ENCODE results near the gene FOLR2.

FOLR2 gene

DNA sequence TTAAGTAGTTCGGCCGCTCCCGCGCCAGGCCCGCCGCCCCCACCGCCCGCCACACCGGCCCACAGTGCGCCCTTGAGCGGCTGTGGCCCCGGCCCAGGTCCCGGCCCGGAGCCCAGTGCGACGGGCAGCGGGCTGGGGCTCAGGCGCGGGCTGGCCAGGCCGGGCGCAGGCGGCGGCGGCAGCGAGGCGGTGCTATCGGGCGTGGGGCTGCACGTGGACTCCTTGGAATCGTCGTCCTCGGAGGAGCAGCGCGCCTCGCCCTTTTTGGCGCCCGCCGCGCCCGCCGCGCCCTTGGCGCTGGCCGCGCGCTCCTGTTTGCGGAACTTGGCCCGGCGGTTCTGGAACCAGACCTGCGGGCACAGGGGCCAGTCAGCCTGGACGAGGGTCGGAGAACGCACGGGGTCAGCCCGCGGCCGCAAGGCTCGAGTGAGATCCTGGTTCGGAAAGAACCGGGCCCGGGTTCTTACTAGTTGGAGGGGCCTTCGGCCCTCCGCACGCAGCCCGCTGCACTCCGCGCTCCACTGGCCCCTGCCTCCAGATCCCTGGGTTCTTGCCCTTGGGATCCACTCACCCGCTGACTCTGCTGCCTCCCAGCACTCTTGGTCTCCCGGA, 23.4 kb downstream of the FOLR2 start:
- no peak for DNase-seq (ENCODE audit: insufficient read length, low spot score)
- FAIRE-seq, result no peak

DNA sequence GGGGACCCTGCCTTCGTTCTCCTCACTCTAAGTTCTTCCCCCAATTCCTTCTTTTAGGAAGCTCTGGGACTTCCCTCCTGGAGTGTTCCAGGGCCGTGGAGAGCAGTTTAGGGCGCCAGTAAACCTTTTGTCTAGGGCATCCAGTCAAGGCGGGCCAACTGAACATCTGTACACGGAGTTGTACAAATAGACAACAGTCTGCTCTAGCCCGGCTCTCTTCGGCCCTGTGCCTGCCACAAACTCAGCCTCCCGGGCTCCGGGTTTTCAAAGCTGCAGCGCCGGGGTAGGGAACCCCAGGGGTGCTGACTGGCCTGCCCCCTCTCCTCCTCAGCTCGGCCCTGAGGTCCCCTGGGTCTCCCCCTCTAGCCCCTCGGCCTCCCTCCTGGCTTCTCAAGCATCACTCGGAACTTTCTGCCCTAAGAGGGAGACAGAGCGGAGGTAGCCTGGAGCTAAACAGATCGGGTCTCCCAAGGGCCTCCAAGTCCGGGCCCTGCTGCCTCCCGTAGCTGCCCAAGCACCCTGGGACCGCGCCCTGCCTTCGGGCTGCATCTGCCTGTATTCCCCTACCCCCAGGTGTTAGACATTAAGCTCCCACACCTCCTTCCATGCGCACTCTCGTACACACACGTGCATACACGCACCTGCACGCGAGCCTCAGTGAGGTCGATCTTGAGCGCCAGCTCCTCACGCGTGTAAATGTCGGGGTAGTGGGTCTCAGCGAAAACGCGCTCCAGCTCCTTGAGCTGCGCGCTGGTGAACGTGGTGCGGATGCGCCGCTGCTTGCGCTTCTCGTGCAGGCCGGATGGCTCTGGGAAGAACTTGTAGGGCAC, 24.1 kb downstream of the FOLR2 start:
- DNase-seq (ENCODE audit: insufficient read length, low spot score), result no peak
- FAIRE-seq, result no peak

DNA sequence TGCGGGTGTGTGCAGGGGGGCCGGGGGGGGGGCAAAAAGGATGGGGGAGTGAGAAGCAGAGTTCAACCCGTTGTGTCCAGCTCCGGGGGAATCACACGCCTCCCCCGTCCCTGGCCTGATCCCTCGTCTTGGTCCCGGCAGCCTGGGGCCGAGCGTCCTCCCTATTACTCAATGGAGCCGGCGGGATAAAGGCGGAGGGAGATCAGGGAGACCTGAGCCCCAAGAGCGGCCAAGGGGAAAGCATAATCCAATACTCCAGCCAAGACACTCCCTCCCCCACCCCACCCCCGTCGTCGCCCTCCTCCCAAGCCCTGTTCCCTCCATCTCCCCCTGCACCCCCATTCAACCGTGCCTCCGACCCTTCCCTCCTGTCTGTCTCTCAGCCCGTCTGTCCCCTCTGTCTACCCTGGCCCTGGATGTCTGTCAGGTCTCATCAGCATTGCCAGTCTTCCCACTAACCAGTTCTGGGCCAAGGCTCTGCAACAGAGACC, 24.7 kb downstream of the FOLR2 start:
- DNase-seq (ENCODE audit: insufficient read length, low spot score), result no peak
- FAIRE-seq, result no peak

DNA sequence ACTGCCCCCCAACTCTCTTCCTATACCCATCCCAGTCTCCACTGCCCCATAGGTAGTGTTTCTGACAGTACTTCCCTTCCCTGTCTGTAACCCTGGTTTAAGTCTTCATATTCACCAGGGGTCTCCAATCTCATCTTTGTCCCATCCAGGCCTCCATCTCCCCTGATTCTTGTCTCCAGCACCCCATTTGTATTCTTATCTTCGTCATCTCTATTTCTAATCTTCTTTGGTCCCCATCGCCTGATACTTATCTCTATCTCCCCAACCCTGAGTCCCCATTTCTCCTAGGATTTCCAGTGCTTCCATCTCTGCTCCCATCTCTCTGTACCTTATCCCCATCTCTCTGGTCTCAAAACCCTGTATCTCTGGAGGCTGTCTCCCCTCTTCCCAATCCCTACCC, 25.5 kb downstream of the FOLR2 start:
- FAIRE-seq, result no peak
- DNase-seq (ENCODE audit: insufficient read length, low spot score), result no peak

DNA sequence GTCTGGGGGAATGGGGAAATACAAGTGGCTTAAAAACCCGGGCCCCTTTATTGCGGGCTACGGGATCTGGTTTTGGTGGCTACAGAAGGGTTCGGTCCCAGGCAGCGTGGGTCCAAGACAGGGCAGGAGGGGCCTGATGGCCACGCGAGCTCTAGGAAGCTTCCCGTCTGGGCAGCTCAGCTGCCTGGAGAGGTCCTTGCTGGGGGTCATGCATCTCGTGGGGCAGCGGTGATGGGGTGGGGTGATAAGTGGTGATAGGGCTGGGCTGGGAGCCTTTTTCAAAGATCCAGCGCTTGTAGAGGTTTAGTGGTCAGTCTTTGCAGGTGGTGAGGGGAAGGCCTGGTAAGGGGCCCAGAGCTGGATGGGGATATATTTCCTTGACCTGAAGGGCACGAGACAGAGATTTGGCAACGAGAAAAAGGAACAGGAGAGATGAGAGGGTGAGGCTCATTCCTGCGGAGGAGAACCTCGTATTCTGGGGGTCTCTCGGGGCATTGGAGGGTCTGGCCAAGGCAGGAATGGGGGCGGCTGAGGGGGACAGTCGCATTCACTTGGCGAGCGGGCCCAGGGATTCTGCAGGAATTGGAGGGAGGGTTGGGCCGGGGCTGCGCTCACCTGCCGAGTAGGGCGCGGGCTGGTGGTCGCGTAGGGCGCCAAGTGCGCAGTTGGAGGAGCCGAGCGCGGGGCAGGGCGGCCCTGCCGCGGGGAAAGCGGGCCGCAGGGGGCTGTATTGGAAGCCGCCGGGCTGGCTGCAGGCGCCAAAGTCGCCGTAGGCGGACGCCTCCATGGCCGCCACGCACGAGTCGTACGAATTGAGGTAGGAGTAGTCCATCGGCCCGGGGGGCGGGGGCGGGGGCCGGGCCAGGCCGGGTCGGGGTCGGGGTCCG, 26.8 kb downstream of the FOLR2 start:
- FAIRE-seq (no peak), DNase-seq (ENCODE audit: insufficient read length, low spot score) (no peak)

DNA sequence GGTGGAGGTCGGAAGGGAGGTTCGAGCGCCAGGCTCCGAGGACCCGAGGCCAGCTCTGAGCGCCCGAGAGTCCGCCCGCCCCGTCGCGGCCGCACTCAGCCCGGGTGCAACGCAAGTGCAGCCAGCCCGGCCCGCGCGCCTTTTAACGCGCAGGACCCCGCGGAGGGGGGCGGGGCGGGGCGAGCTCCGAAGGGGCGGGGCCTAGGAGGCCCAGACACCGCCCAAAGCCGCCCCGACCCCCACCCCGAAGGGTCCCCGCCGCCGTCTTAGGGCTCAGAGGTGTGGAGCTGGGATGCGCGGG, 27.4 kb downstream of the FOLR2 start, which contains the start of gene PHOX2A:
PHOX2A (minus strand) TSS at position 117 of the 301 bp plus-strand sequence. CDS start 172 bp downstream, outside the sequence.
- FAIRE-seq (no peak), DNase-seq (ENCODE audit: insufficient read length, low spot score) (no peak)

DNA sequence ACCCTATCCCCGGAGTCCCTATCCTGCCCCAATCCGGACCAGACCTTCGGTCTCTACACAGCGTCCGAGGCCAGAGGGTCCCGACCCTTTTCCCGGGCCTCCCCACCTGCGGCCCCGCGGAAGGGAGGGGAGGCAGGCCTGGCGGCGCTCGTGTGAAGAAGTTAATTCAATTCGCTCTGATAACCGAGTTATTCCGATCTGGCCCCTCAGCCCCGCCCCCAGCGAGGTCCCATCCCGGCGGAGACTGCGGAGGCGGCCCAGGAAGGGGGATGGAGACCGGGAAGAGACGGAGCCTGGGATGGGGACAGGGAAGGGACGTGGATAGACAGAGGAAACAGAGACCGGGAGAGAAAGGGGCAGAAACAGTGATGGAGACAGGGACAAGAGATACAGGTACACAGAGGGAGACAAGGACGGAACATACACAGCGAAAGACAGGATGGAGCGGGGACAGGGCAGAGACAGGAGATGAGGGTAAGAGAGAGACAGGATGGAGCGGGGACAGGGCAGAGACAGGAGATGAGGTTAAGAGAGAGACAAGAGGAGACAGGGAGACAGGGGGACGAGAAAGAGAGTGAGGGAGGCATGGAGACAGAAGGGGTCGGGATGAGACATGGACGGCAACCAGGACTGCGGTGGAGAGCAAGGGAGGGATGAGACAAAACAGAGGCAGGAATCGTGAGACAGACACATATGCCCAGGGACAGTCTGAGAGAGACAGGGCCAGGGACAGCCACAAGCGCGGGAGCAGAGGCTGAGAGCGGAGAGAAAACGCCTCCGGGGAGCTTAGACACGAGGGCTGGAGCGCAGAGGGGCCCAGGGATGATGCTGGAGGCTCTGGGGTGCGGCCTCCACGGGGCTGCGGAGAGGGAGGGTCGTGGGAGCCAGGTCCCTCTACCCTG, 28.0 kb downstream of the FOLR2 start:
- peak; percentile 38 for FAIRE-seq
- DNase-seq (ENCODE audit: insufficient read length, low spot score), result no peak

DNA sequence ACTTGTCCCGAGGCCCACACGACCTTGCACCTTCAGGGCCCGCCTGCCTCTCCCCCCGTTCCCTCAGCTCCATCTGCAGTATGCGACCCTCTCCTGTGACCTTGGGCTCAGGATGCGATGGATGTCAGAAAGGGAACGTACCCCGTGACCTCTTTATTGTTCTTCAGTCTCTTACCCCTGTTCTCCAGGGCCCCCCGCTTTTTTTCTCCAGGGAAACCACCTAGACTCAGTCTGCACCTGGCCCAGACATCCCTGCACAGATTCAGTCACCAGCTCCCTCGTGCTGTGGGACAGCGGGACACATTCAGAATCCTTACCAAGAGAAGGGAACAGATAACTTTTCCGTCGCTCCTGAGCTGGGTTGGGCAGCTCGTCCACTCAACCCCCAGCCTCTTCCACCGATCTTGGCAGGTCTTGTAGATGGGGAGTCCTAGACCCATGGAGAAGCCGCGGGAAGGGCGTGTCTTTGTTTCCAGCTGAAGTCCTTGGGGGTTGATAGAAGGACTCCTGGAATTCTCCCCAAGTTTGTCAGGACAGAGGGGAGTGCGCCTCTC, 28.7 kb downstream of the FOLR2 start:
- FAIRE-seq, result no peak
- no peak for DNase-seq (ENCODE audit: insufficient read length, low spot score)

DNA sequence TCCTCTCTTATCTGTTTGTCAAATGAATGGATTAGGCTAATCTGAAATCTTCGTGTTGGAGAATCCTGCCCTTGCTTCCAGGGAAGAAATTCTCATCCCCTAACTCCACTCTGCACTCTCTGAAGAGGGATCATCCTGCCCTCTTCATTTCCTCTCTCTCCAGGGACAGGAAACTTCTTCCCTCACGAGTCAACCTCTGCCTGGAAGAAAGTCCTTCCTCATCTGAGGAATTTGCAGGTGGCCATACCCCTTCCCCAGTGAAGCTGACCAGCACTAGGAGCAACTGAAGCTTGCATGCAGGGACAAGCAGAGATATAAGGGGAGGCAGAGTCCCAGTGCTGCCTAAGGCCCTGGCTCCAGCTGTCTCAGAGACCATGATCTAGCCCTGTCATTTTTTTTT, 31.0 kb downstream of the FOLR2 start:
- DNase-seq (ENCODE audit: insufficient read length, low spot score) (no peak), FAIRE-seq (no peak)

DNA sequence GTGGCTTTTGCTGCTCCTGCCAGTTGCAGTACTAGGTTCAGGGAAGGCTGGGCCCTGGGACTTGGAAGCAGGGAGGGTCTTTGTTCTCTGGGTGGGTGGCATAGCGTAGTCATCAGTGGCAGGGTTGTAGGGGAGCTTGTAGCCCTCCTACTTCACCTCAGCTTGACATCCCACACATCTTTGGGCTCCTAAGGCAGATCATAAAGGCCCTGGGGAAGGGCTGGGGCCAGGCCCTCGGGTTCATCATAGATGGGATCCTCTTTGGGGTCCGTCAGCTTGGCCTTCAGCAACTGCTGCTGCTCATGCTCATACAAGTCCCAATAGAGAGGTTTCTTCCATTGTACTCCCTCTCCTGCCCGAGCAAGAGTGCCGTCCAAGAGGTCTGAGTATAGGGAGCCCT, 33.4 kb downstream of the FOLR2 start:
- FAIRE-seq, result no peak
- no peak for DNase-seq (ENCODE audit: insufficient read length, low spot score)

DNA sequence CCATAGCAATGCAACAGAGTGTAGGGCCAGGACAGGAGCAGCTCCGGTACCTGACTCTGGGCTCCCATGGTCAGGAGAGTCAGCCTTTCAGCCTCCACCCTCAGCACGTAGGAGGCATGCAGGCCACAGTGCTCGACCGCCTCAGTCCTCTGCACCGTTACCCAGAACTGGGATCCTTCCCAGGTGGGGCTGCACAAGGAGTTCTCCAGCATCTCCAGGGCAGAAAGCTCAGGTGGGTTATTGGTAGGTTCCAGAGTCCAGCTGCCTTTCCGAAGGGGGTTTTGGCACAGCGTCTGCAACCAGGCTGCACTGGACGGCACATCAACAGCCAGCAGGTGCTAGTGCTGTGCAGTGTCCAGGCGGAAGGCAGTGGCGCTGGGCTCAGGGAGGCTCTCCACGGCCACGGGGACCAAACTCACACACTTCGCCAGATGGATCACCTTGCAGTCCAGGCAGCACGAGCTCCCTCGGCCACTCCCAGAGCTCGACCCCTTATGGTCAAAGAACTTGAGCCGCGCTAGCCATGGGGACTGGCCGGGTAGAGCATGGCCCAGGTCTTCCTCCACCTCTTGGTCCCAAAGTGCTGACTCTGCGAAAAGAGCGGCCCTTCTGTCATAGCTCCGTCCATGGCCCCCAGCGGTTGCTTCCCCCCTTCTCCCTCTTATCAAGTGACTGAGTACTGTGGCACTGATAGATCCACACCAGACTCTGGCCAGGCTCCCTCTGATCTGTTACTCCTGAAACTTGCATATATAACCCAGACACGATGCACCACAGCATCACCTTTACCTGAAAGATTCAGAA, 34.3 kb downstream of the FOLR2 start:
- FAIRE-seq (no peak), DNase-seq (ENCODE audit: insufficient read length, low spot score) (no peak)

DNA sequence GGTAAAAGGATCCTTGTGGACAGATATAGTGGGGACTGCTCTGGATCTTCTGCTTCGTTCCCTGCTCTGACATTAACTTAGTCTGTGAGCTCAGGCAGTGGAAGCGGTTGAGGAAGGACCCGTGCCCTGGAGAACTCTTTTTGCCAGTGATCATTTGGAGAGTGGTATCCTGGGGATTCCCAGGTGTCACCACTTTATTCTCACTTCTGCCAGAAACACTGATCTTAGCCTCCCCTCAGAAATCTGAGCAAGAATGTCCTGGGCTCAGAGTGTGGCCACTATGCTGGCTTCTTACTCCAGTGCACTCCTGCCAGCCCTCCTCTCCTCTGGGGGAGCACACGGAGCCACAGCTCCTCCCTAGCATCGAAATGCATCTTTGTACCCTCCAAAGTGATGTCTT, 35.0 kb downstream of the FOLR2 start:
- no peak for DNase-seq (ENCODE audit: insufficient read length, low spot score)
- no peak for FAIRE-seq

DNA sequence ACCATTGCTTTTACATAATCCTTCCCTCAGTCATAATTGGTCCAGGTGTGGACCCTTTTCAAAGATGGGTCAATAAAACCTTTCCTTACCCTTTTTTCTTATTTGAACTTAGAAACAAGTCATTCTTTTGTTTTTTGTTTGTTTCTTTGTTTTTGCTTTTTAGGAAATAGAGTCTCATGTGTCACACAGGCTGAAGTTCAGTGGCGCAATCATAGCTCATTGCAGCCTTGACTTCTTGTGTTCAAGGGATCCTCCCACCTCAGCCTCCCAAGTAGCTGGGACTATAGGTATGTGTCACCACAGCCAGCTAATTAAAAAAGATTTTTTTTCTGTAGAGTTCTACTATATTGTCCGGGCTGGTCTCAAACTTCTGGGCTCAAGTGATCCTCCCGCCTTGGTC, 36.8 kb downstream of the FOLR2 start:
- no peak for FAIRE-seq
- DNase-seq (ENCODE audit: insufficient read length, low spot score), result no peak

DNA sequence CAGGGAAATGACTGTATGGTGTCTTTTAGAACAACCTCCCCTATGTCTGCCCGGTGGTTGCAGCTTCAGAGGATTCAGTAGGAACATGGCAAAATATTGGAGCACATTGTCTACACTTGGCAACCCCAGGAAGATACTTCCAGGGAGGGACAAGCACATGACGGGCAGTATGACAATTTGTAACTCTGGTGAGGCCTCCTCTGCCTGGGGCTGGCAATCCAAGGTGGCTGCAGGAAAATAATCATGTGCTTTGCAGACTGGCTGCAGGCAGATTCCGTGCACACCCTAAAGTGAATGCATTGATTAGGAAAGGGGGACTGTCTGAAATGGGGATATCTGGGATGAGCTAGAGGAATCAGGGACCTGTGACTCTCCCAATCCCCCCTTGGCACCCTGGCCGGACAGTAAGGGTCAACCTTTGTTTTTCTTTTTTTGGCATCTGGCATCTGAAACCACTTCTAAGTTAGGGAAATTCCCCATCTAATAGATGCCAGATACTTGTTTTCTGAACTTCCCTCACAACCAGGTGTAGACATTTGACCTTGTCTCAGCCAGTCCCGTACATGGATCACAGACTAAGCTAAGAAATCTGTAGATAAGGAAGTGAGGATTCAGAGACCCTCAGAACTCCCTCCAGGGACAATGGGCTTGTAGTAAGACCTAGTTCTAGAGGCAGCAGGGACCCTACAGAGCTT, 37.9 kb downstream of the FOLR2 start:
- FAIRE-seq (no peak), DNase-seq (ENCODE audit: insufficient read length, low spot score) (no peak)

DNA sequence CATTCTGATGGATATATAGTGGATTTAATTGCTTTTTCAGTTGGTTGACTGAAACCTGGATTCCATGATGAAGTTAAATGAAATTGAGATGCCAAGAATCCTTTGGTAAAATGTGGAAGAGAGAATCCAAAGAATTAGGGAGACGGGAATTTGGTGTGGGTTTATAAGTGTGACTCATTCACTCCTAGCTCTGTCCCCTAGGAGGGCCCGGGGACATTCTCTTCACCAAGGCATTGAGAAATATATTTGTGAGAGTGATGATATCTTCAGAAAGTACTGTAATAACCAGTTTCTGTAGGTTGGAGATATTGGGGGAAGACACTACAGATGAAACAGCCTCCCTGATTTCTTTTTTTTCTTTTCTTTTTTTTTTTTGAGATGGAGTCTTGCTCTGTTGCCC, 41.0 kb downstream of the FOLR2 start:
- DNase-seq (ENCODE audit: insufficient read length, low spot score), result no peak
- no peak for FAIRE-seq

DNA sequence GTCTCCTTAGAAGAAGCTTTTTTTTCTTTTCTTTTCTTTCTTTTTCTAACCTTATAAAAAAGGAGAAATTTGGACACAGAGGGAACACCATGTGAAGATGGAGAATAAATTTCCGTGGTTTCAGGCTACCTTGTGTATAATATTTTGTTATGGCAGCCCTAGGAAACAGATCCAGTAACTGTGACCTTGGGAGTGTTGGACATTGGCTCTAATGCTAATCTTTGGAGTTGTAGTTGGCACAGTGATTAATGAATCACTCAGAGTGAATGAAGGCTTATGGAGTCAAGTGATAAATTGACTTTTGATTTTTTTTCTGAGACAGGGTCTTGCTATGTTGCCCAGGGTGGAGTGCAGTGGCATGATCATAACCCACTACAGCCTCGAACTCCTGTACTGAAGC, 42.9 kb downstream of the FOLR2 start:
- no peak for DNase-seq (ENCODE audit: insufficient read length, low spot score)
- FAIRE-seq, result no peak

DNA sequence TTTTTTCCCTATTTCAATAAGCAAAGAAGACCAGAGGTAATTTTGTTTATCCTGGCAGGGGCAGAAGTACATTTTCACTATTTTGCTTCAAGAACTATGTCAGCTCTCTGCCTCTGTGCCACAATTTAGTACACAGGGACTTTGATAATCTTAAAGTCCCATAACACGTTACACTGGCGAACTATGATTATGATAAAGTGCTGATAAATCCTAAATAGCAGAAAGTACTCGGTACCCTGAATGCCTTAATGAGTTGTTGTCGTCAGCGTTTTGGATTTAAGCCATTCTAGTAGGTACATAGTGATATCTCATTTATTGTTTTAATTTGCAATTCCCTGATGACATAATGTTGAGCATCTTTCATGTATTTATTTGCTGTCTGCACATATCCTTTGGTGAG, 44.0 kb downstream of the FOLR2 start:
- FAIRE-seq, result no peak
- no peak for DNase-seq (ENCODE audit: insufficient read length, low spot score)

DNA sequence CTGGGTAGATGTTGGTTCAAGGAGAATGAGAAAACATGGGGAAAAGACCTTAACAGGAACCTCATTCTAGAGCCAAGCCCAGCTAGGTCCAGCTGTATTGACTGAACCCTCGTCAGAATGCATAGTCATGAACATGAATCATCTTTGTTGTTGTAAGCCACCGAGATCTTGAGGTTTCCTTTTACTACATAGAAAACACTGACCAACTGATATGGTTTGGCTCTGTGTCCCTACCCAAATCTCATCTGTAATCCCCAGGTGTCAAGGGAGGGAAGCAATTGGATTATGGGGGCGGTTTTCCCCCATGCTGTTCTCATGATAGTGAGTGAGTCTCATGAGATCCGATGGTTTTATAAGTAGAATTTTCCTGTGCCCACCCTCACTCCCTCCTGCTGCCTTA, 46.8 kb downstream of the FOLR2 start:
- FAIRE-seq, result no peak

DNA sequence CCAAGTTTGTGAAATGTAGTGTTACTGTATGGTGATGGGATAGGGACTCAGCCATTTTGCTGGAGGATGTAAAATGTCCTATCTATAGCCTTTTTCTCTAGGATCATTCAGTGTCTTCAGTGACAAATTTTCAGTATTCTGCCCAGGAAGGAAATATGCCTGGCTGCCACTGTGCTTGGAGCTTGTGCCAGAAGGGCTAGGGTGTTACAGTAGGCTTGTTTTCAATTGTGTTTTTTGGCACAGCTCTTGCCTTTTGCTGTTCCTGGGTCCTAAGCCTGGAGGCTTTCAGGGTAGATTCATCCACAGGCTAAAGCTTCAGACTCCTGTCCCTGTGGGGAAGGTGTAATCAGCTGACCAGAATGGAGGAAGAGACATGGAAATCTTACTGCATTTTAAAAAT, 49.4 kb downstream of the FOLR2 start:
- FAIRE-seq (no peak), DNase-seq (ENCODE audit: insufficient read length, low spot score) (no peak)

More for the DNA sequence above, 46.8 kb downstream of the FOLR2 start:
- DNase-seq (ENCODE audit: insufficient read length, low spot score), result no peak
